SK-N-SH (cell line): ENCODE measurements around the gene C6orf89. TPM values are rescaled to one million over a fixed set of nuclear protein-coding genes. Genes with fewer than 3 reads are reported as not detected.

Source experiments
- CTCF ChIA-PET: fragments of 300-600, 350-600 bp; formaldehyde crosslinking; extraction: SDS; loops from one replicate; lab custom pipeline; 2021; lab: Yijun Ruan, JAX
- POLR2A ChIA-PET: fragments of 350-600 bp; sonication (Branson Sonifier 250); formaldehyde crosslinking; extraction: SDS; loops from one replicate; lab custom pipeline; 2020; ENCODE audit warnings: antibody characterized with exemption, inconsistent platforms; lab: Yijun Ruan, JAX
- DNase-seq: peaks from one replicate; pipeline ENCODE4 v3.0.0; 2012
- H2AFZ ChIP-seq: fragments of 200-600 bp; sonication (generic); 2 replicates; pipeline ENCODE4 v1.8.1; 2016; ENCODE audit warnings: antibody characterized with exemption, mild to moderate bottlenecking, low read depth
- H3F3A ChIP-seq: fragments of 200-600 bp; sonication (generic); replicated peaks from 2 replicates; pipeline ENCODE3; 2016; ENCODE audit warnings: antibody characterized with exemption, mild to moderate bottlenecking; ENCODE audit not compliant: insufficient read depth
- H3K27ac ChIP-seq, 2 experiments: fragments of 200-500 bp in 1 of 2; fragments of 200-600 bp in 1 of 2; sonication (Bioruptor generic) in 1 of 2; sonication (generic), shearing (Covaris generic) in 1 of 2; 2 replicates each; pipeline versions ENCODE4 v1.5.1 to v1.6.1; 2014 to 2016; ENCODE audit warnings: low read depth in 2 of 2, inconsistent platforms in 1 of 2, low read length in 1 of 2, mild to moderate bottlenecking in 1 of 2, mixed read lengths in 1 of 2
- H3K27me3 ChIP-seq: fragments of 200-600 bp; sonication (generic), shearing (Covaris generic); 2 replicates; pipeline ENCODE4 v1.6.1; 2016; ENCODE audit warnings: mixed run types; ENCODE audit not compliant: insufficient read depth
- H3K36me3 ChIP-seq, 2 experiments: fragments of 200-500 bp in 1 of 2; fragments of 200-600 bp in 1 of 2; sonication (Bioruptor generic) in 1 of 2; sonication (generic) in 1 of 2; replicated peaks in 1 of 2; 2 replicates each; pipeline versions ENCODE3 to v1.5.1; 2014 to 2016; ENCODE audit warnings: low read length in 1 of 2, mild to moderate bottlenecking in 1 of 2; ENCODE audit not compliant: insufficient read depth in 2 of 2, control insufficient read depth in 1 of 2
- H3K4me1 ChIP-seq, 2 experiments: fragments of 200-500 bp in 1 of 2; fragments of 200-600 bp in 1 of 2; sonication (Bioruptor generic) in 1 of 2; sonication (generic), shearing (Covaris generic) in 1 of 2; 2 replicates each; pipeline versions ENCODE4 v1.5.1 to v1.6.1; 2014 to 2016; ENCODE audit warnings: low read depth in 1 of 2, low read length in 1 of 2, mixed run types in 1 of 2; ENCODE audit not compliant: insufficient read depth in 2 of 2, control insufficient read depth in 1 of 2
- H3K4me2 ChIP-seq: fragments of 200-600 bp; sonication (generic), shearing (Covaris generic); 2 replicates; pipeline ENCODE4 v1.6.1; 2017; ENCODE audit warnings: mixed run types
- H3K4me3 ChIP-seq, 2 experiments: fragments of 200-500 bp in 1 of 2; fragments of 200-600 bp in 1 of 2; sonication (Bioruptor generic) in 1 of 2; sonication (generic), shearing (Covaris generic) in 1 of 2; 2 replicates each; pipeline versions ENCODE4 v1.5.1 to v1.8.1; 2014 to 2016; ENCODE audit warnings: low read depth in 2 of 2, inconsistent platforms in 1 of 2, low read length in 1 of 2, mild to moderate bottlenecking in 1 of 2, mixed read lengths in 1 of 2, moderate library complexity in 1 of 2
- H3K79me2 ChIP-seq: fragments of 200-600 bp; sonication (generic); 2 replicates; pipeline ENCODE4 v1.8.1; 2017; ENCODE audit warnings: mild to moderate bottlenecking; ENCODE audit not compliant: insufficient read depth
- H3K9ac ChIP-seq: fragments of 200-600 bp; sonication (generic); 2 replicates; pipeline ENCODE4 v1.6.1; 2017; ENCODE audit warnings: mixed run types
- H3K9me2 ChIP-seq: fragments of 200-600 bp; sonication (generic); 2 replicates; pipeline ENCODE4 v1.6.1; 2017; ENCODE audit warnings: mixed run types
- H3K9me3 ChIP-seq: fragments of 200-600 bp; sonication (generic); 2 replicates; pipeline ENCODE4 v1.6.1; 2017; ENCODE audit warnings: mixed run types, mild to moderate bottlenecking, moderate library complexity
- H4K20me1 ChIP-seq: fragments of 200-600 bp; sonication (generic); 2 replicates; pipeline ENCODE4 v1.6.1; 2017; ENCODE audit warnings: mild to moderate bottlenecking, mixed run types; ENCODE audit not compliant: insufficient read depth
- CHD2 ChIP-seq: fragments of 150-350 bp; IDR thresholded peaks from 2 replicates; pipeline ENCODE4 v1.6.1; 2018; ENCODE audit warnings: low read length; ENCODE audit not compliant: partially characterized antibody
- ELF1 ChIP-seq: IDR thresholded peaks from 2 replicates; pipeline ENCODE4 v1.4.0; 2012
- FOSL2 ChIP-seq: IDR thresholded peaks from 2 replicates; pipeline ENCODE4 v1.4.0; 2012; ENCODE audit warnings: low read depth, mild to moderate bottlenecking, moderate library complexity, borderline replicate concordance
- FOXJ3 ChIP-seq: sonication (generic); formaldehyde crosslinking; IDR thresholded peaks from 2 replicates; pipeline ENCODE4 v1.5.1; 2020; ENCODE audit warnings: mild to moderate bottlenecking, missing genetic modification reagents
- GABPA ChIP-seq: IDR thresholded peaks from 2 replicates; pipeline ENCODE4 v1.4.0; 2012; ENCODE audit warnings: low read depth, mild to moderate bottlenecking
- GATA2 ChIP-seq: sonication (generic); formaldehyde crosslinking; IDR thresholded peaks from 2 replicates; pipeline ENCODE4 v1.5.0; 2020; ENCODE audit warnings: mild to moderate bottlenecking, missing genetic modification reagents
- JUND ChIP-seq: IDR thresholded peaks from 2 replicates; pipeline ENCODE4 v1.4.0; 2012
- MEF2A ChIP-seq: IDR thresholded peaks from 2 replicates; pipeline ENCODE4 v1.4.0; 2012; ENCODE audit warnings: low read depth, borderline replicate concordance
- POLR2AphosphoS5 ChIP-seq: IDR thresholded peaks from 2 replicates; pipeline ENCODE4 v1.6.1; 2012; ENCODE audit warnings: low read depth, low read length
- RCOR1 ChIP-seq: fragments of 150-350 bp; IDR thresholded peaks from 2 replicates; pipeline ENCODE4 v1.6.1; 2017; ENCODE audit warnings: antibody characterized with exemption, low read length
- REST ChIP-seq: IDR thresholded peaks from 2 replicates; pipeline ENCODE4 v1.6.1; 2012; ENCODE audit warnings: mild to moderate bottlenecking, low read depth, low read length, moderate library complexity
- RFX5 ChIP-seq: IDR thresholded peaks from 2 replicates; pipeline ENCODE4 v1.6.1; 2012; ENCODE audit warnings: mild to moderate bottlenecking, improper control_type of control experiment, low read length
- RXRA ChIP-seq: IDR thresholded peaks from 2 replicates; pipeline ENCODE4 v1.4.0; 2012; ENCODE audit warnings: low read depth, mild to moderate bottlenecking, borderline replicate concordance
- TAF1 ChIP-seq: IDR thresholded peaks from 2 replicates; pipeline ENCODE4 v1.6.1; 2012; ENCODE audit warnings: low read depth, mild to moderate bottlenecking, low read length, moderate library complexity, borderline replicate concordance
- TEAD4 ChIP-seq: IDR thresholded peaks from 2 replicates; pipeline ENCODE4 v1.4.0; 2012; ENCODE audit warnings: mild to moderate bottlenecking, borderline replicate concordance; ENCODE audit not compliant: insufficient read depth
- USF2 ChIP-seq: fragments of 150-350 bp; IDR thresholded peaks from 2 replicates; pipeline ENCODE4 v1.6.1; 2017; ENCODE audit warnings: antibody characterized with exemption, low read length, low read depth, borderline replicate concordance
- ZBTB33 ChIP-seq: IDR thresholded peaks from 2 replicates; pipeline ENCODE4 v1.4.0; 2012; ENCODE audit warnings: low read depth, borderline replicate concordance
- WGBS: methylation state at CpG from one replicate; pipeline ENCODE4 v1.1.6; 2017; ENCODE audit warnings: low lambda C conversion rate; 5-methylcytosine and 5-hydroxymethylcytosine counted together
- polyA plus RNA-seq, 3 experiments: library from polyadenylated mRNA; depleted of rRNA; stranded (reverse); fragments of >200 nt; gene quantifications; 2 replicates each; pipeline ENCODE4 v1.2.3, GENCODE V29; 2012
- TF ChIP-seq, protein P1 (sequence below): fragments of 150-350 bp; IDR thresholded peaks from 2 replicates; pipeline ENCODE4 v1.6.1; 2016; ENCODE audit warnings: mild to moderate bottlenecking, low read depth, low read length
- TF ChIP-seq, protein P2 (sequence below): IDR thresholded peaks from 2 replicates; pipeline ENCODE4 v1.4.0; 2012; ENCODE audit warnings: low read depth, borderline replicate concordance

Gene C6orf89
- polyA plus RNA-seq, 1 of the 3 experiments (the other 2 are of a cell fraction), result 20.4 TPM

DNA sequence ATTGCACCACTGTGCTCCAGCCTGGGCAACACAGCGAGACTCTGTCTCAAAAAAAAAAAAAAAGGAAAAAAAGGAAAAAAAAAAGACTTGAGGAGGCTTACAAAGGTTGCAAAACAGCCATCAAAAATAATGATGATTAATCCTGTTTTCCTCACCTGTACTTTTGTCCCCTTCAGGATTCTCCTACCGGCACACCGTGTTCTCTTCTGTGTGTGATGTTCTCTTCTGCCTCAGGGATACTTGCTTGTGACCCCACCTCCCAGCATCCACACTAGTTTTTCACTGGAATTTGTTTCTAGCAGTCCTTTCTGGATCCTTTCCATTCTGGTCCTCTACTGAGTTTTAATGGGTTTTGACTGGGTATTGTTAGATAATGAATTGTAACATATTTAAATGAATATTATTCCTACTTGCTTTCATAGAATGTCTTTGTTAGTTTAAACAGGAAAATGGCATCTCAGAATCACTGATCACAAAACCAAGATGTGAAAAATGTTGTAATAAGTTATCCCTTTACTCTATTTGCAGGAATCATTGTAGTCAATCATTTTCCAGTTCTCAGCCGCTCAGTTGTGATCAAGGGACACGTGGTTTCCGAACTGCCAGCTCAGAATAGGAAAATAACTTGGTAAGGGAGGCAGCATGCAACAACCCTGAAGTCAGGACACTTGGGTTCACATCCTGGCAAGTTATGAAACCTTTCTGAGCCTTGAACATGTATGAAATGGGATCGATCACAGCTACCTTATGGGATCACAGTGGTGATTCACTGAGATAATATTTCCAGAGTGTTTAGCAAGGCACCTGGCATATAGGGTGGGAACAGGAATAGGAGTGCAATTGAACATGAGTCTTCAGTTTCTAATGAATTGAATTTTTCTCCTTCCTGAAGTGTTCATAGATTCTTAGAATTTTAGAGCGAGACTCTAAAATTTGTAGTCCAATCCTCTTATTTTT, 8.5 kb downstream of the C6orf89 start:
- no peaks in the 10 kb centered on the region for H3K9me3 ChIP-seq
- H3F3A ChIP-seq, result no peaks in the 10 kb centered on the region
- H3K27ac ChIP-seq, result no peak overlapping the region
- no peaks in the 10 kb centered on the region for H3K4me1 ChIP-seq
- H3K4me3 ChIP-seq, result no peak overlapping the region
- WGBS, result 98% methylated on average over 8 of the region's 8 CpGs
- DNase-seq, result no peak
- peaks cover 10 to 18% of the 10 kb centered on the region in 2 experiments for H3K36me3 ChIP-seq
- H3K4me2 ChIP-seq, result no peak overlapping the region
- H4K20me1 ChIP-seq, result no peaks in the 10 kb centered on the region; the same call in 1 of the 2 replicates
- no peak overlapping the region for H2AFZ ChIP-seq
- ChIA-PET CTCF (interaction anchor here (0.7 to 1.8 kb wide), 3 partner anchors 9 to 124 kb away, joined by 3 to 10 read pairs (median 8); partner anchors contain the start of gene C6orf89), POLR2A (no interaction called here)
- H3K9me2 ChIP-seq, result no peaks in the 10 kb centered on the region
- H3K79me2 ChIP-seq, result peaks cover 52% of the 10 kb centered on the region
- TF ChIP-seq JUND (no peak), USF2 (no peak), MEF2A (no peak), RXRA (no peak), FOXJ3 (no peak), TEAD4 (no peak), FOSL2 (no peak), RCOR1 (no peak), POLR2AphosphoS5 (no peak), REST (no peak), RFX5 (no peak), GATA2 (no peak), TAF1 (no peak), ZBTB33 (no peak), GABPA (no peak), CHD2 (no peak), ELF1 (no peak)
- TF ChIP-seq, protein P1, sequence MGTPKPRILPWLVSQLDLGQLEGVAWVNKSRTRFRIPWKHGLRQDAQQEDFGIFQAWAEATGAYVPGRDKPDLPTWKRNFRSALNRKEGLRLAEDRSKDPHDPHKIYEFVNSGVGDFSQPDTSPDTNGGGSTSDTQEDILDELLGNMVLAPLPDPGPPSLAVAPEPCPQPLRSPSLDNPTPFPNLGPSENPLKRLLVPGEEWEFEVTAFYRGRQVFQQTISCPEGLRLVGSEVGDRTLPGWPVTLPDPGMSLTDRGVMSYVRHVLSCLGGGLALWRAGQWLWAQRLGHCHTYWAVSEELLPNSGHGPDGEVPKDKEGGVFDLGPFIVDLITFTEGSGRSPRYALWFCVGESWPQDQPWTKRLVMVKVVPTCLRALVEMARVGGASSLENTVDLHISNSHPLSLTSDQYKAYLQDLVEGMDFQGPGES, result no peak
- TF ChIP-seq, protein P2, sequence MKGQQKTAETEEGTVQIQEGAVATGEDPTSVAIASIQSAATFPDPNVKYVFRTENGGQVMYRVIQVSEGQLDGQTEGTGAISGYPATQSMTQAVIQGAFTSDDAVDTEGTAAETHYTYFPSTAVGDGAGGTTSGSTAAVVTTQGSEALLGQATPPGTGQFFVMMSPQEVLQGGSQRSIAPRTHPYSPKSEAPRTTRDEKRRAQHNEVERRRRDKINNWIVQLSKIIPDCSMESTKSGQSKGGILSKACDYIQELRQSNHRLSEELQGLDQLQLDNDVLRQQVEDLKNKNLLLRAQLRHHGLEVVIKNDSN, result no peak
- H3K9ac ChIP-seq, result no peak overlapping the region
- no peaks in the 10 kb centered on the region for H3K27me3 ChIP-seq
